GM23248 (cell line): Measurements from ENCODE around the gene FCGBP.

Experiments
- EZH2 ChIP-seq: fragments of 200-600 bp; sonication (generic); IDR thresholded peaks from 2 replicates; pipeline ENCODE4 v1.6.1; 2018; ENCODE audit warnings: antibody characterized with exemption, mild to moderate bottlenecking; ENCODE audit not compliant: insufficient read depth, poor library complexity, severe bottlenecking
- EZH2phosphoT487 ChIP-seq: fragments of 200-600 bp; sonication (generic); IDR thresholded peaks from 2 replicates; pipeline ENCODE4 v1.6.1; 2018; ENCODE audit warnings: antibody characterized with exemption, moderate library complexity, mild to moderate bottlenecking, low read depth; ENCODE audit not compliant: insufficient read depth

GRCh38 chr19:39970675-39971379 is 36.4 kb upstream of the FCGBP start, which contains the start of gene PSMC4:
- TF ChIP-seq EZH2phosphoT487 (no peak), EZH2 (no peak)
